ENCODE data around the gene ALPK3.

GRCh38 chr15:84898761-84899160, 81.6 kb downstream of the ALPK3 start:
- no peak for TF ChIP-seq EGR1 (IDR thresholded peaks at IDR 0.05)
- TF ChIP-seq RAD21 (IDR thresholded peaks at IDR 0.05; ENCODE audit: low read depth) = no peak
- TF ChIP-seq TAF1 (IDR thresholded peaks at IDR 0.05; ENCODE audit: low read depth) = no peak
- TF ChIP-seq REST (IDR thresholded peaks at IDR 0.05; ENCODE audit: low read depth) = no peak
- no peak for TF ChIP-seq YY1 (IDR thresholded peaks at IDR 0.05; ENCODE audit: low read depth)
- TF ChIP-seq FOXM1 (IDR thresholded peaks at IDR 0.05; ENCODE audit: borderline replicate concordance, low read depth) = no peak
- no peak for TF ChIP-seq MAX (IDR thresholded peaks at IDR 0.05)
- TF ChIP-seq USF1 (IDR thresholded peaks at IDR 0.05) = no peak
- no peak for TF ChIP-seq NFIC (IDR thresholded peaks at IDR 0.05)
- TF ChIP-seq ZBTB7A (IDR thresholded peaks at IDR 0.05; ENCODE audit: low read depth) = no peak

Data from Ishikawa (cell line).